Esophagus squamous epithelium (tissue), 5 donors: ENCODE measurements around the gene SCAPER. TPM values are rescaled to one million over a fixed set of nuclear protein-coding genes. Genes with fewer than 3 reads are reported as not detected.

Source experiments
- DNase-seq: peaks from one replicate; lab custom pipeline; 2025; lab: John Stamatoyannopoulos, UW
- H3K27ac ChIP-seq, 4 donors: fragments of 200-600 bp; sonication (generic); one replicate each; pipeline ENCODE4 v1.5.1; 2016 to 2019; ENCODE audit warnings: mild to moderate bottlenecking in 1 of 4
- H3K27me3 ChIP-seq, 4 donors: fragments of 200-600 bp; sonication (generic); 1 replicate in 3 of 4; 2 replicates in 1 of 4; pipeline versions ENCODE4 v1.5.1 to v1.6.0; 2017 to 2021; ENCODE audit warnings: antibody characterized with exemption in 1 of 4
- H3K36me3 ChIP-seq, 3 donors: fragments of 200-600 bp; sonication (generic); one replicate each; pipeline ENCODE4 v1.5.1; 2016 to 2019
- H3K4me1 ChIP-seq, 3 donors: fragments of 200-600 bp; sonication (generic); one replicate each; pipeline ENCODE4 v1.5.1; 2017 to 2019
- H3K4me3 ChIP-seq, 4 donors: fragments of 200-600 bp; sonication (generic); 1 replicate in 3 of 4; 2 replicates in 1 of 4; pipeline ENCODE4 v1.5.1; 2016 to 2019; ENCODE audit warnings: mild to moderate bottlenecking in 2 of 4, moderate library complexity in 1 of 4
- H3K9me3 ChIP-seq, 3 donors: fragments of 200-600 bp; sonication (generic); one replicate each; pipeline ENCODE4 v1.5.1; 2016 to 2019
- CTCF ChIP-seq, 6 experiments: fragments of 450-650 bp in 4 of 6; fragments of 200-600 bp in 2 of 6; sonication (generic) in 2 of 6; IDR thresholded peaks; one replicate each; pipeline ENCODE4 v1.5.1; 2016 to 2019; ENCODE audit warnings: antibody characterized with exemption in 6 of 6, mild to moderate bottlenecking in 4 of 6, moderate library complexity in 4 of 6
- POLR2A ChIP-seq, 4 donors: fragments of 450-650 bp; IDR thresholded peaks; one replicate each; pipeline ENCODE4 v1.6.1; 2017; ENCODE audit warnings: antibody characterized with exemption in 4 of 4, mild to moderate bottlenecking in 4 of 4, moderate library complexity in 3 of 4
- WGBS, 2 donors: methylation state at CpG; one replicate each; pipeline ENCODE4 v1.1.5; 2018; 5-methylcytosine and 5-hydroxymethylcytosine counted together
- intact Hi-C: fragments of 100-400 bp; cut with DNase I; formaldehyde crosslinking; loops from one replicate; pipeline ENCODE4 v1.15.0; 2022
- total RNA-seq, 4 donors: library from RNA; depleted of rRNA; stranded (reverse); fragments of >200 nt; gene quantifications; one replicate each; pipeline ENCODE4 v1.1.0, GENCODE V29; 2016
- donor health status: DM: yes; HTN: yes; CAD: no.

SCAPER gene
- total RNA-seq, 4 donors from 2014 or later = 18.3 to 30.1 (median 25.3) TPM

GRCh38 chr15:76663529-76663928, 241.6 kb downstream of the SCAPER start:
- H3K9me3 ChIP-seq = no peaks in the 10 kb centered on the region
- H3K4me3 ChIP-seq = no peak overlapping the region
- no peak overlapping the region for H3K27ac ChIP-seq
- 89 to 93% methylated on average over 2 of the region's 2 CpGs for WGBS, 2 donors
- DNase-seq = no peak
- intact Hi-C loops = no loop called here
- H3K36me3 ChIP-seq = peaks cover 0 to 19% (median 0%) of the 10 kb centered on the region in 3 donors
- H3K4me1 ChIP-seq = no peaks in the 10 kb centered on the region
- H3K27me3 ChIP-seq = no peaks in the 10 kb centered on the region
- TF ChIP-seq POLR2A (IDR thresholded peaks at IDR 0.05) (no peak), CTCF (IDR thresholded peaks at IDR 0.05) (no peak)

- 93% methylated on average over 6 to 8 of the region's 8 CpGs for WGBS, 2 donors
Measured at GRCh38 chr15:76648732-76649444, 256.3 kb downstream of the SCAPER start.

GRCh38 chr15:76647612-76648011, 257.5 kb downstream of the SCAPER start:
- Histone ChIP-seq H3K4me3 (no peak overlapping the region), H3K9me3 (no peaks in the 10 kb centered on the region), H3K36me3 (peaks cover 0 to 15% (median 0%) of the 10 kb centered on the region in 3 donors), H3K27ac (no peak overlapping the region), H3K4me1 (no peaks in the 10 kb centered on the region), H3K27me3 (no peaks in the 10 kb centered on the region)
- intact Hi-C loops = no loop called here
- DNase-seq = no peak
- TF ChIP-seq POLR2A (IDR thresholded peaks at IDR 0.05) (no peak), CTCF (IDR thresholded peaks at IDR 0.05) (no peak)
- WGBS, 2 donors = 63 to 69% methylated on average over 2 of the region's 2 CpGs

More at GRCh38 chr15:76648732-76649444, 256.3 kb downstream of the SCAPER start:
- intact Hi-C loops = no loop called here
- TF ChIP-seq POLR2A (IDR thresholded peaks at IDR 0.05) (no peak), CTCF (IDR thresholded peaks at IDR 0.05) (no peak)
- H3K27ac ChIP-seq = no peak overlapping the region
- H3K36me3 ChIP-seq = peaks cover 0 to 15% (median 0%) of the 10 kb centered on the region in 3 donors
- DNase-seq = no peak
- H3K27me3 ChIP-seq = no peaks in the 10 kb centered on the region
- no peak overlapping the region for H3K4me3 ChIP-seq
- no peaks in the 10 kb centered on the region for H3K4me1 ChIP-seq
- H3K9me3 ChIP-seq = no peaks in the 10 kb centered on the region

GRCh38 chr15:76644646-76645045, 260.5 kb downstream of the SCAPER start:
- no peaks in the 10 kb centered on the region for H3K27me3 ChIP-seq

More at GRCh38 chr15:76644646-76645045, 260.5 kb downstream of the SCAPER start:
- Histone ChIP-seq H3K9me3 (no peaks in the 10 kb centered on the region), H3K4me3 (no peak overlapping the region), H3K4me1 (no peaks in the 10 kb centered on the region), H3K27ac (no peak overlapping the region), H3K36me3 (peaks cover 0 to 10% (median 0%) of the 10 kb centered on the region in 3 donors)
- no peak for DNase-seq
- intact Hi-C loops = no loop called here
- WGBS, 2 donors = 96 to 100% methylated on average over 1 of the region's 1 CpG
- TF ChIP-seq CTCF (IDR thresholded peaks at IDR 0.05) = no peak
